Fibroblast of skin of back (primary cell): ENCODE results near the gene DDX1.
A peak's percentile ranks its signal among the peaks of the same experiment; 100 is the strongest.

Source experiments
- DNase-seq: peaks from one replicate; pipeline ENCODE4 v3.0.0-alpha.2; 2013

DDX1 gene

DNA sequence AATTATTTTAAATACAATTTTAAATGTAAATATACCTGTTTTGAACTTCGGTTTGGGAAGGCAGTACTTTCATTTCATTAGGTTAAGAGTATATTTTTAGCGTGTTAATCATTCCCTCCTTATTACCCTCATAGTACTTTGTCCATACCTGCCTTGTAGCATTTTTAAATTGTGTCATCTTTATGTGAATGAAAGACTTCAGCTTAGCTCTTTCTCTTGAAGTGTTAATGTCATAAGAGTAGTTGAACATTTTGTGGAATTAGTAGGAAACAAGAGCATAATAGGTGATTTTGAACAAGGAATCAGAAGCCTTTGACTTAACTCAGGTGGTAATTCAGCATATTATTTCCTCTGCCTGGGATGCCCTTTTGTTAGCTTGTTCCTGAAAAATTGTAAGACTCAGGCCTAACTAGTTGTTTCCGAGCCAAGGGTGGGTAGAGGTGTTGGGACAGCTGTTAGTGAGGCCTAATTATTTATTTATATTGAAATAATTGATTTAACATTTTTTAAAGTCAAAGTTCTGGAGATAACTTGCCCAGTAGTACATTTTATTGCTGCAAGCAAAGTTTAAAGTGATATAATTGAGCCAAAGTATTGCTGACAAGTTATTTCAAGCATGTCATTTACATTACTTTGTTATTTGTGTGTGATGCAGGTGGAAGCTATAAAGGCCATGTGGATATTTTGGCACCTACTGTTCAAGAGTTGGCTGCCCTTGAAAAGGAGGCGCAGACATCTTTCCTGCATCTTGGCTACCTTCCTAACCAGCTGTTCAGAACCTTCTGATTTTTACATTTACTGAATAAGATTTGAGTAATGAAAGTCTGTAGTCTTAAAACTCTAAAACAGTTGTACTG is 38.7 kb downstream of the DDX1 start:
- no peak for DNase-seq

DNA sequence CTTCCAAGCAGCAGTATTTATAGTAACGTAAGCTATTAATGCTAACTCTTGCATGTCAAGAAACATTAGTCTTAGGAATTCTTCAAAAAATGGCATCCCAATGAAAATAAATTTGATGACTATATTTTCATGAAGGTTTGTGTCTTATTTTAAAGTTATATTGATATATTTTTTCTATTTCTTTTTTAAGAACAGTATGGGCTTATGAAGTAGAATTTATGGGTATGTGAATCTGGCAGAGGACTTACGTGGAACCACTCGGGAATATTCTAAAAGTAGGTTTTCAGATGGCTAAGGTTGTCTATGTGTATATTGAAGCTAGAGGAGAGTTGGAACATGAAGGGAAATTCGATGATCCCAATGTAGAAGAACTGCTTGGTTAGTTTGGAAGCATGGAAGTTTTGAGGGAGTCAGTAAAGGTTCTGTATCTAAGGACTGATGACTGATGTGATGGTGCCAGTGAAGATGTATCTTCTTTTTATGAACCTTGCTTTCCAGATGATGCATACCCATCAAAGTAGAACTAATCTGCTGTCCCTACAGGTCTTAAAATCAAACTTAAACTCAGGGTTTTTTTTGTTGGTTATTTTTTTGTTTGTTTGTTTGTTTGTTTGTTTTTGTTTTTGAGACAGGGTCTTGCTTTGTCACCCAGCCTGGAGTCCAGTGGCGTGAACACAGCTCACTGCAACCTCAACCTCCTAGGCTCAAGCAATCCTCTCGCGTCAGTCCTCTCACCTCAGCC is 39.5 kb downstream of the DDX1 start:
- DNase-seq, result no peak

DNA sequence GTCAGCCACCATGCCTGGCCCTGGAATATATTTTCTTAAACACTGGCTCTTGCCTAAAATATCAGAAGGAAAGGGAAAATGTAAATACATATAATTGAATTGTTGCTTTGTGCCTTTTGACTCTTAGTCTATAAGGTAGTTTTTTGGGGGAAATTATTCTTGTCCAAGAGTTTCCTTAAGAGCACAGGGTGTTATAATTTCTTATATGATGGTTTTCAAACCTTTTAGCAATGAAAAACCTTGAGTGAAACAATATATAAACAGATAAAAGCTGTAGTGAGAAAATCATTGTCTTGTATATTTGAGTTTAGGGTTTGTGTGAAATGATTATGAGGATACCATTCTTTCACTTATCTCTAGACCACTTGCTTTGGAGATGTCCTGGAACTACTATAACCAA is 40.2 kb downstream of the DDX1 start:
- no peak for DNase-seq

DNA sequence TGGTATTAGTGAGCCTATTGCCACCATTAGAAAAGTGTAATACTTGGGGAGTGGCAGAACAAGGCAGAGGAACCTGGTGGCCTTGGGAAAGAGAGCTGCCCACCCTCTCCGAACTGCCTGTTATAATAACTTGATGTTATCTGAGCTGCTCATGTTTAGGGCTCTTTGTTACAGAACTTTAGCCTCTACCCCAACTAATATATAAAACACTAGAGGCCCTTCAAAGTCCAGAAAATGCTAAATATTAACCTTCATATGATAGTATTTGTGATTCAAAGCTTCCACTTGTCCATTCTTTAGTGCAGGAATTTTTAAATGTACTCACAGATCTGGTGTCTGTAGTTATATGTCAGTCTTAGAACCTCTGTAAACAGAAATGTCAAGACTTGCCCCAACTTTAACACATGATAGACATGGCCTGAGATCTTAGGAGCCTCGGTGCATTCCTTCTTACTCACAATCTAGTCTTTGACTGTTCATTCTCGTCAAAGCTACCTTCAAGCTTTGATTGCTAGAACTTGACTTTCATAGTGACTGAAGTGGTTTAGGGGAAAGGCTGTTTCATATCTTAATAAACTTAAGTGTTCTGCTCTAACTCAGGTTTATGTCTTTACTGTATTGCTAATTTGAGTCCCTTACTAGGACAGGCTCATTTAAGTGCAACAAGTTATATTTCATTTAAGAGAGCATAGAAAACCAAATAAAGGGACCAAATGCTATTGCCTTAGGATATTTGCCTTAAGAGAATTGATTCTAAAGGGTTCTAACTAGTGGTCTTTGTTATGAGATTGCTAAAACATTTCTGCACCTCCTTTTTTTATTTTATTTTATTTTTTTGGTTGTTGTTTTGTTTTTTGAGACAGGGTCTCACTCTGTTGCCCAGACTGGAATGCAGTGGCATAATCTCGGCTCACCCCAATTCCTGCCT is 41.6 kb downstream of the DDX1 start:
- no peak for DNase-seq

DNA sequence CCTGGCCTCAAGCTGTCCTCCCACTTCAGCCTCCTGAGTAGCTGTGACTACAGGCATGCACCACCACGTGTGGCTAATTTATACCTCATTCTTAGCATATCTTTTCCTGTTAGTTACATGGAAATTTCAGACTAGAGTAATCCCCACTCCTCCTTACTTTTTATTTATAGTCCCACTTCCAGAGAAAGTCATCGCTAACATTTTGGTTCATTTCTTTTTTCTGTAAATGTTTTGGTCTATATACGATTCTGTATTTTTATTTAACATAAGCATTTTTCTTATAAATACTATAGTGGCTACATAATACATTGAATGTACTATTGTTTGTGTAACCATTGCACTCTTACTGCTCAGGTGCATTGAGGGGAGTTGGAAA is 42.3 kb downstream of the DDX1 start:
- no peak for DNase-seq

DNA sequence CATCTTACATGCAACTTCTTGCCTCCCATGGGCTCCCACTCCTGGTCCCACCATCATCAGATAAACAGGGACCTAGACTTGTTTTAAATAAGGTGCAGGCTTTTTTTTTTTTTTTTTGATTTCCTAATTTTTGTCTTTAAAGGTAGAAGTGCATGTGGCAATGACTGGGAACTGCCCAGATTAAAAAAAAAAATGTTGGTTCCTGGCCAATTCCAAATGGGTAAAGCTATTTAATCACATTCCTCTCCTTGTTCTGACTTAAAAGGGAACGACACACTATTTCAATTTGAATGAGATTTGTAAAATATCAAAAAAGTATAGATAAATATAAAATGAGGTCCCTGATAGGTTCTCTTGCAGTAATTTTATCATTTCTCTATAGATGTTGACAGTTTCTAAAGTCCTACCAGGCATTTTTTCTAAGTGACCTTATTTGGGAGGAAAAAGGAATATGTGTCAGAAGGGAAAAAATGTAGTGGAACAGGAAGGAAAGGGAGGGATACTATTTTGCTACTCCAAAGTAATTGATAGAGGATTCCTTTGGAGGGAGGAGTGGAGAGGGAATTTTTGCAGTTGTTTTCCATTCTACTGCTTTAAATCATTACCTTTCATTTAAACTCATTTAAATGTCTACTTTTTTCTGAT is 43.3 kb downstream of the DDX1 start:
- peak; percentile 74 for DNase-seq

DNA sequence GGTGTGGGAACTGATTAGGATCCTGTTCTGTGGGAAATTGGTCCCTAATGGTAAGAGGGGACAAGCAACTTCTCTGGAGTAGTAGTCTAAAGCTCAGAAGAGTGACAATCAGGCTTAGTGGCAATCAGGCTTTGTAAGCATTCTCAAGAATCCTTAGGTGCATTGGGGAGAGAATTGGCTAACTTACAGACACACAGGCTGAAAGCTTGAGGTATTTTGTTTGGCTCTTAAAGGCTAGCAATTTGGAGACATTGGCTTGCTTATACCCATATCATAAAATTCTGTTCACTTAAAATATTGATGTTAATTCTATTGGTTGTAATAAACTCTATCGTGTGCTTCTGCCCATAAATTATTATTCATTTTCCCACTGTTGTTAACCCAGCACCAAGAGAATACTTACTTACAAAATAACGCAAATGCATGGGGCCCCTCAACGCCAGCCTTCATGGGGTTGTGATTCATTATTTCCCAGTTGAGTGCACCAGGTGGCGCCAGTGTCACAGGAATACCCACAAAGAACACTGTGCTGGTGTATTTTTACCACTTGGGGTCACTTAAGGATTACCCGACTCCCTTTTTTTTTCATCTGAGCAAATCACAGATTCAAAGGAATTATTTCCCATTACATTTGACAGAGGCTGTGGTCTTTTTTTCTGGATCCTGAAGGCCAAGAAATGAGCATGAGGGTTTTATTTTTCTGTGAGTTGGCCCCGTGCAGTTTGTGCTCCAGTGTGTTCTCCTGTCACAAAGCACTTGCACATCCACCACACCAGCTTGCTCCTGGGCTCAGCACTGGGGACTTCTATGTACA is 45.5 kb downstream of the DDX1 start:
- peak; percentile 65 for DNase-seq

DNA sequence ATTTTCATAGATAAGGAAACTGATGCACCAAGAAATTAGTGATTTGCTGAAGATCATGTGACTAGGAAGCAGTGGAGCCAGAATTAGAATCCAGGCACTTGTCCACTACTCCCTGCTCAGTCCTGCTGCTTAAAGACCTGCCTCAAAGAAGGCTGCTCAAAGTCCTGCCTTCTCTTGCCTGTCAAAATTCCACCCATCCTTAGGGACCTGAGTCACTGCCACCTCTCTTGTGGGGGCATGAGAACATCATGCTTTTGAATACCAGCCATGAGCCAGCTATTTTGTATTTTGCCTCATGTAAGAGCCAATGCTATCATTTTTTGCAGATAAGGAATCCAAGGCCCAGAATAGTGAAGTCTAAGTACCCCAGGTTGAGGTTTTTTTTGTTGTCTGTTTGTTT is 47.1 kb downstream of the DDX1 start:
- peak; percentile 89 for DNase-seq

DNA sequence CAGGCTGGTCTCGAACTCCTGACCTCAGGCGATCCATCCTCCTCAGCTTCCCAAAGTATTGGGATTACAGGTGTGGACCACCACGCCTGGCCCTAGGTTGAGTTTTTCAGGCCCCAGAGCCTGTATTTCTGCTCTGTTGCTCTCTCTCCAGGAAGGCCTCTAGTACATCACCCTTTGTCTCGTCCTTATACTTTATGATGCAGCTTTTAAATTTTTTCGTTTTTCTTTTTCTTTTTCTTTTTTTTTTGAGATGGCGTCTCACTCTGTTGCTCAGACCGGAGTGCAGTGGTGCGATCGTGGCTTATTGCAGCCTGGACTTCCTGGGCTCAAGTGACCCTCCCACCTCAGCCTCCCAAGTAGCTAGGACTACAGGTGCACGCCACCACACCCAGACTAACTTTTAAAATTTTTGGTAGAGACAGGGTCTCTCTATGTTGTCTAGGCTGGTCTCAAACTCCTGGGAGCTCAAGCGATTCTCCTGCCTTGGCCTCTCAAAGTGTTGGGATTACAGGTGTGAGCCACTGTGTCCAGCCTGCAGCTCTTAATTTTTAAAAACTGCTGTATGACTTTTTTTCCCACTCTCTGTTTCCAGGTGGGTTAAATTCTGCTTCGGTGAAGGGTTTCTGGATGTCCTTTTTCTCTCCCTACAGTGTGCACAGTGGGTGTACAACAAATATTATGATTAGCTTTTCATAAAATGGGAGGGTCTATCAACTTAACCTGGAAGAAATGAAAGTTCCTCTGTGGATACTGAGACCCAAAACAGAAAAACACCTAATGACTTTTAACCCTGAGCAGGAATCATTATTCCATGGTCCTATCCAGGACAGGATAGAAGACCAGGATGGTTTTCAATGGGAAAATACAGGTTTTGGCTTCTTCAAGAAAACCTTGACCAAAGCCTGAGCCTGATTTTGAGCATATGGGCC is 47.9 kb downstream of the DDX1 start:
- DNase-seq, result no peak

DNA sequence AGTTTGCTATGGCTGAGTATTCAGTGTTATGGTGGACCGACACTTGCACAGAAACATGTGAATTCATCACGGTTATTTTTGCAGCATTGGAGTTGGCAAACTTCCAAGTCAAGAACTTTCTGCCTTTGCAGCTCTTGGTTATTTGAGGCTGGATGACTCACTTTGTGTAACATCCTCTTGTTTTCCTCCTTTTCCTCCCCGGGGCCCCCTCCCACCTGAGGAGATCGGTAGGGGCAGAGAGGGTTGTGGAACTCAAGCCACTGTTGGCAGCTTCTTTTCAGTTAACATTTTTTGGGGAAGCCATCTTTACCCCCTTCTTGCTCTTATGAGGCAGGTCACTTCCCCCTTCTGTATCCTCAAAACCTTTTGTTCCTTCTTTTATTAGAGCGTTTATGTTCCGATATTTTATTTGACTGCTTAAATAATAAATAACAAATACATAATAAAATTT is 48.6 kb downstream of the DDX1 start:
- peak; percentile 81 for DNase-seq

DNA sequence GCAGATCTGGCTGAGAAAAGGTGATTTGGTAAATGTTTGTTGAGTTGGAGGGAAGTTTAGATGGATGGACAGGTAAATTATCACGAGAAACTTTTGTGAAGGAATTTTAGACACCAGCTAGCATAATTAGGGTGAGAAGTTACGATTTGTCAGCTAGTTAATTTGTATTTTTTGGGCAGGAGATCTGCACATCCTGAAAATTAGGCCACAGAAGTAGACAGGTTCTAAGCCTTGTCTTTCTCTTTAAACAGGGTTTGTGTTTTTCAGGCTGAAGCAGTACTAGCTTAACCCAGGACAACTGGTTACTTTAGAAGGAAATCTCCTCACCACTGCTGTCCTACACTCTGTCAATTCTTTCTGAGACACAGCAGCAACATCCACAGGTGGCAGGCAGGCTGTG is 49.1 kb downstream of the DDX1 start:
- DNase-seq, result no peak

DNA sequence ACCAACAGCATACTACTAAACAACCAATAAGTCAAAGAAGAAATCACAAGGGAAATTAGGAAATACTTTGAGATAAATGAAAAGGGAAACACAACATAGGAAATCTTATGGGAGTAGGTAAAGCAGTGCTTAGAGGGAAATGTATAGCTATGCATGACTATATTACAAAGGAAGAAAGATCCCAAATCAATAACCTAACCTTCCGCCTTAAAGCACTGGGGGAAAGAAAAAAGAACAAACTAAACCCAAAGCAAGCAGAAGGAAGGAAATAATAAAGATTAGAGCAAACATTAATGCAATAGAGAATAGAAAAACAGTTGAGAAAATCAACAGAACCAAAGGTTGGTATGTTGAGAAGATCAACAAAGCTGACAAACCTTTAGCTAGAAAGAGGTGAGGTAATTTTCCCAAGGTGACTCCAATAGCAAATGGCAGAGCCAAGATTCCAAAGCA is 49.9 kb downstream of the DDX1 start:
- DNase-seq, result no peak

DNA sequence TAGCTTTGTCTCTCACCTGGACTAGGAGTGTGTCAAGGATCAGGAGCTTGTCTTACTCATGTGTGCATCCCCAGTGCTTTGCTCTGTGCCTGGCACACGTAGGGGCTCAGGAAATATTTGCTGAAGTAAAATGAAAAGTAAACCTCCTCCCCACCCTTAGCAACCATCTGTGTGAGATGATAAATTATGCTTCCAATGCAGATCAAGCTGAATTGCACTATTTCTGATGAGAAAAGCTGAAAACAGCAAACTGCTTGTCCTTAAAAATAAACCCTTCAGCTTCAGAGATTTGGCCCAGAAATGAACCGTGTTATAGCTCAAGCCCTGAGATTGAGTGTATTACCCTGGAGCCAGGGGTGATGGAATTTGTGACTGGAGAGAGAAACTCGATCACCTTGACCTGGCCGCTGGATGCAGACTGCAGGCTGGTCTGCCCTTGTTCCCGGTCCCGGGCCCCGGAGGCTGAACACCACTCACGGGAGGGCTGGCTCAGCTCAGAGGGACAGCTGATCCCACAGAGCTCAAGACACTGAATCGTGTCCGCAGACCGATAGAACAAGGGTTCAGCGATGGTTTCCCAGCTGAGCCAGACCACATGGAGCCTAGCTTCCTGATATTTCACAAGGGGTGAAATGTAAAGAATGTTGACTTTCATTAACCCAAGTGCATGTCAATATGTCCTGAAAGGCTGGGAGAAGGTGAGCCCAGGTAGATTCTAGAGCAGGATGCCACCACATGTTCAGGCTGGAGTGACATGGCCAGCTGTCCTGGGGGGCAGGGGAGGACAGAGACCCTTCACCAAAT is 50.5 kb downstream of the DDX1 start:
- no peak for DNase-seq

DNA sequence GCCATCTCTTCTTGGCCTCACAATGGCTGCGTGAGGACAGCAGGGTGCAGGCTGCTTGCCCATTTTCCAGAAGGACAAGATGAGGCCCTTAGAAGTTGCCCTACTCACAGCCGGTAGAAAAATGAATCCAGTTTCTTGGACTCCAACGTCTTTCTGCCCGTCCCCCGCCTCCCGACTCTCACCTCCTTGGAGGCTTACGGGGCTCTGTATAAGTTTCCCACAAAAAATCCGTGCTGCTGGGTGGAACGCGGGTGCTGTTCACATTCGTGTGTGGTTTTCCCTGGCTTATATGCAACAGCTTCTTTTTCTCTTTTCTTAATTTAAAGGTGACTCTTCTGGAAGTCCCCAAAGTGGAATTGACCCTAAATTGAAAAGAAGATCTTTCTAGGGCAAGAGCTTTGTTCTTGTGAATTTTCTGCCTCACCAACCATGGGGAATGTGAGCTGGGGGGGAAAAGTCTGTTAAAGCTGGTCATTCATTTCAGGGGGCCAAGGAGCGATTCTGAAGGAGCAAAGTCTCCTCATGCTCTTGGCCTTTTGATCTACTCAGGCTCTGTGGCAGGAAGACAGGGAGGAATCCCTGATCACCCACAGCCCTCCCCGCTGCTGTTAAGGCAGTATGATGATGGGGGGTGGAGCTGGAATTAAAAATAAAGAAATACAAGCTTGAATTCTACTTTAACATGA is 51.3 kb downstream of the DDX1 start:
- DNase-seq, result no peak

DNA sequence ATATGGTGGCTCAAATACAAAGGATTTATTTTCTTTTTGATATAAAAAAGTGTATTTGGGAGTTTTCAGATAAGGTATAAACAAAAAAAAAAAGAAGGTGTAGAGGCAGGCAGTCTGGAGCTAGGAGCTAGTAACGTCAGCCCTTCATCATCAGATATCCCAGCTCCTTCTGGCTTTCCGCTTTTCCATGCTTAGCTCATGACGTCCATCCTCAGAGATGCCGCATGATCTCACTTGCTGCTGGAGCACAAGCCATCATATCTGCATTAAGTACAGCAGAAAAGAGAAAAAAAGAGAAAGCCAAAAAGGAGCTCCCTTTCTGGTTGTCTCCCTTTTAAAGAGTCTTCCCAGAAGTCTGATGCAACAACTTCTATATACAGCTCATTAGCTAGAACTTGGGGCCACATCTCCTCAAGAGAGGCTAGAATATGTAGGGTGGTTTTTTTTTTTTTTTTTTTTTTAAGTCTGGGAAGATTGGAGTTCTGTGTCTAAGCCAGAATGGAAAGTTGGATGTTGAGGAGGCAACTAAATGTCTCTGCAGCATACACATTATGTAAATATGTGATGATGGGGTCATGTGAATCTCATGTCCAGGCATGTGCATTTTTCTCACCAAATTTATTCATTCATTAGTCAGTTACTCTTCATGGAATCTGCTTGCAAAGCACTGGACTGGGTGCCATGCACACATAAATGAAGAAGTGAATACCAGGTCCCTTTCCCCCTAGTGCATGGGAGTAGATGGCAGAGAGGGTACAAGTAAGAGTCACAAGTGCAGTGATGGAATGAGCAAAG is 52.3 kb downstream of the DDX1 start:
- no peak for DNase-seq

DNA sequence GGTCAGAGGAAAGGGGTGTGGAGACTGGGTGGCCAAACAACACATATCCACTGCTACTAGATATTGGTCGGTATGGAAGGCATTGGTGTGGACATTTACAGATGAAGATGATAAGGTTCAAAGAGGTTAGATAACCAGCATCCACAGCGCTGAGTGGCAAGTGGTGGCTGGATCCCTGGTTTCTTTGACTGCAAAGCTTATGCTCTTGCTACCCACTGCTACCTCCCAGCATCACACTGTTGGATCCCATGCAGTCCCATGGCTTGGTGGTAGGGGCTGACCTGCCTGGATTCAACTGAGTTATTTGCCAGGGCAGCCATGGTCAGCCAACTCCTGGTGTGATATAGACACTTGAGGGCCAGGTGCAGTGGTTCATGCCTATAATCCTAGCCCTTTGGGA is 53.6 kb downstream of the DDX1 start:
- no peak for DNase-seq

DNA sequence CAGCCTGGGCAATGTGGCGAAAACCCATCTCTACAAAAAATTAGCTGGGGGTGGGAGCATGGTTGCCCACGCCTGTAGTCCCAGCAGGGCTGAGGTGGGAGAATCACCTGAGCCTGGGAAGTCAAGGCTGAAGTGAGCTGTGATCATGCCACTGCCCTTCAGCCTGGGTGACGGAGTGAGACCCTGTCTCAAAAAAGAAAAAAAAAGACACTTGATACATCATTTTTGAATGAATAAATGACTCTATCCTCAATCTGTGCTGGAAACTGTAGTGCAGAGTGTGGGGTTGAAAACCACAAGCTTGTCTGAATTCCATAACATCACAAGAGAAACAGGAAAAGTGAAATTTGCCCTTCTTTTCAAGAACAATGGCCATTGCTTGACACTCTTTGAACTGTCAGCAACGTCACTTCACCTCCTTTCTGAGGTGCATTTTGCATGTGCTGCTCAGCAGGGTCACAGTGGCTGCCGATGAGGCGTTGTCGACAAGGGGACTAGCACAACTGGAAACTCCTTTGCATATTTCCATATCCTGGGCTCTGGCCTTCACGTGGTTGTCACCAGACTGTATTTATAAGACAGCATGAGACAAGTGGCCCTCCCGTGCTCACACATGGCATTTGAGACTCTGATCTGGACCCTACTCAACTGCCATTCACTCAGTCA is 54.2 kb downstream of the DDX1 start:
- no peak for DNase-seq
